GM12801 (cell line): ENCODE measurements around the gene ATP11A.

ENCODE experiments used
- CTCF ChIP-seq: IDR thresholded peaks from one replicate; pipeline ENCODE4 v1.5.1; 2011; ENCODE audit warnings: control low read depth; ENCODE audit not compliant: insufficient read length; ENCODE audit errors: extremely low read depth

Gene ATP11A

GRCh38 chr13:112733661-112734379 lies 44.0 kb downstream of the ATP11A start:
- TF ChIP-seq CTCF: no peak

- TF ChIP-seq CTCF: no peak
Observed at GRCh38 chr13:112734696-112735547, 45.1 kb downstream of the ATP11A start.

- no peak for TF ChIP-seq CTCF
Observed at GRCh38 chr13:112735791-112736190, 46.0 kb downstream of the ATP11A start.

GRCh38 chr13:112737294-112737693 lies 47.5 kb downstream of the ATP11A start:
- no peak for TF ChIP-seq CTCF

GRCh38 chr13:112738606-112739005 lies 48.8 kb downstream of the ATP11A start:
- no peak for TF ChIP-seq CTCF

- no peak for TF ChIP-seq CTCF
Observed at GRCh38 chr13:112740502-112741131, 50.8 kb downstream of the ATP11A start.

GRCh38 chr13:112741185-112741755 lies 51.4 kb downstream of the ATP11A start:
- TF ChIP-seq CTCF: no peak
